ENCODE results near the gene CD63. TPM values are rescaled to one million over a fixed set of nuclear protein-coding genes. Genes with fewer than 3 reads are reported as not detected.

CD63 gene
- total and polyA plus RNA-seq, 3 experiments from 2014 or later: 200 to 375 (median 202) TPM

- H3K9me3 Mint-ChIP-seq: no peaks in the 10 kb centered on the region
- CTCF ChIA-PET: interaction anchor here (1.6 kb wide), 1 partner anchor 20 kb away, joined by 4 read pairs; no protein-coding TSS in a partner anchor
- Histone ChIP-seq H3K4me3 (ENCODE audit: low read length) (no peak overlapping the region), H3K27ac (ENCODE audit: low read depth, low read length) (no peak overlapping the region), H3K9me3 (ENCODE audit: low read length) (no peaks in the 10 kb centered on the region), H3K4me1 (ENCODE audit: insufficient read depth, low read length) (no peaks in the 10 kb centered on the region), H3K27me3 (ENCODE audit: insufficient read depth, low read length, poor library complexity, severe bottlenecking) (peaks cover 2% of the 10 kb centered on the region), H3K36me3 (ENCODE audit: insufficient read depth, low read length) (no peaks in the 10 kb centered on the region)
- H3K4me1 Mint-ChIP-seq: peaks cover 5 to 10% (median 8%) of the 10 kb centered on the region in 3 donors
- H3K27ac Mint-ChIP-seq: no peak overlapping the region
- H3K36me3 Mint-ChIP-seq: no peaks in the 10 kb centered on the region
- H3K27me3 Mint-ChIP-seq: peaks cover 22 to 48% of the 10 kb centered on the region in 2 donors
- no peak overlapping the region for H3K4me3 Mint-ChIP-seq
- DNase-seq: no peak
- POLR2A ChIA-PET: no interaction called here
These were observed 52.1 kb downstream of the CD63 start for GRCh38 chr12:55676707-55677106.

DNA sequence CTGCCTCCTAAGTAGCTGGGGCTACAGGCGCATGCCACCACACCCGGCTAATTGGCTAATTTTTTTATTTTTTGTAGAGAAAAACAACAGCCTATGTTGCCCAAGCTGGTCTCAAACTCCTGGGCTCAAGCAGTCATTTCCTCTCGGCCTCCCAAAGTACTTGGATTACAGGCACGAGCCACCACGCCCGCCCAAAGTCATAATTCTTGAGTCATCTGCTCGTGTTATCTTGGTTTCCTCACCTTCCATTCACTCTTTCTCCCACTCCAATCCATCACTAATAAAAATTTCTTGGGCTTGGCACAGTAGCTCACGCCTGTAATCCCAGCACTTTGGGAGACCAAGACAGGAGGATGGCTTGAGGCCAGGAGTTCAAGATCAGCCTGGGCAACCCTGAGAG lies 53.1 kb downstream of the CD63 start:
- ChIA-PET POLR2A (no interaction called here), CTCF (no interaction called here)
- Mint-ChIP-seq H3K9me3 (no peaks in the 10 kb centered on the region), H3K4me1 (peaks cover 0 to under 1% (median 0%) of the 10 kb centered on the region in 3 donors), H3K27ac (no peak overlapping the region), H3K4me3 (no peak overlapping the region), H3K36me3 (no peaks in the 10 kb centered on the region), H3K27me3 (peaks cover 21 to 41% of the 10 kb centered on the region in 2 donors)
- Histone ChIP-seq H3K9me3 (ENCODE audit: low read length) (no peaks in the 10 kb centered on the region), H3K27ac (ENCODE audit: low read depth, low read length) (no peak overlapping the region), H3K27me3 (ENCODE audit: insufficient read depth, low read length, poor library complexity, severe bottlenecking) (no peaks in the 10 kb centered on the region), H3K36me3 (ENCODE audit: insufficient read depth, low read length) (no peaks in the 10 kb centered on the region), H3K4me1 (ENCODE audit: insufficient read depth, low read length) (no peaks in the 10 kb centered on the region), H3K4me3 (ENCODE audit: low read length) (no peak overlapping the region)
- DNase-seq: no peak

Other genes starting within 250 kb of the CD63 start
- not detected for gene OR6C68, start 236.6 kb downstream of the CD63 start, total RNA-seq
- not detected for gene OR6C68, start 236.6 kb downstream of the CD63 start, polyA plus RNA-seq
- gene OR6C4, start 179.4 kb downstream of the CD63 start, total RNA-seq: not detected
- not detected for gene OR6C4, start 179.4 kb downstream of the CD63 start, polyA plus RNA-seq
- gene OR2AP1, start 156.5 kb downstream of the CD63 start, total RNA-seq: not detected
- gene OR2AP1, start 156.5 kb downstream of the CD63 start, polyA plus RNA-seq: not detected
- gene OR10P1, start 92.1 kb downstream of the CD63 start, total RNA-seq: not detected
- not detected for gene OR10P1, start 92.1 kb downstream of the CD63 start, polyA plus RNA-seq
- 1 to 10 TPM; 2.7 to 3.1 TPM for gene ITGA7, start 21.1 kb downstream of the CD63 start, total RNA-seq
- gene ITGA7, start 21.1 kb downstream of the CD63 start, polyA plus RNA-seq: 0.36 TPM
- 100 to 1,000 TPM in 1 of 2 experiments, 10 to 100 TPM in 1; 97.5 to 110 TPM for gene BLOC1S1, start 13.0 kb downstream of the CD63 start, total RNA-seq
- gene BLOC1S1, start 13.0 kb downstream of the CD63 start, polyA plus RNA-seq: 90.2 TPM
- gene RDH5, start 8.6 kb downstream of the CD63 start, total RNA-seq: 1 to 10 TPM; 8.1 to 8.5 TPM
- gene RDH5, start 8.6 kb downstream of the CD63 start, polyA plus RNA-seq: 0.90 TPM
- 10 to 100 TPM; 13.1 to 13.5 TPM for gene GDF11, start 14.1 kb upstream of the CD63 start, total RNA-seq
- gene GDF11, start 14.1 kb upstream of the CD63 start, polyA plus RNA-seq: 1.4 TPM
- 100 to 1,000 TPM in 1 of 2 experiments, 10 to 100 TPM in 1; 89.7 to 103 TPM for gene SARNP, start 88.7 kb upstream of the CD63 start, total RNA-seq
- 109 TPM for gene SARNP, start 88.7 kb upstream of the CD63 start, polyA plus RNA-seq
- gene ORMDL2, start 89.0 kb upstream of the CD63 start, total RNA-seq: 10 to 100 TPM; 49.0 to 49.7 TPM
- 110 TPM for gene ORMDL2, start 89.0 kb upstream of the CD63 start, polyA plus RNA-seq
- gene DNAJC14, start 100.6 kb upstream of the CD63 start, total RNA-seq: 10 to 100 TPM; 39.1 to 40.8 TPM
- gene DNAJC14, start 100.6 kb upstream of the CD63 start, polyA plus RNA-seq: 40.2 TPM
- 1 to 10 TPM in 1 of 2 experiments, under 1 TPM in 1; 0.29 to 1.0 TPM for gene MMP19, start 113.9 kb upstream of the CD63 start, total RNA-seq
- not detected for gene MMP19, start 113.9 kb upstream of the CD63 start, polyA plus RNA-seq
- 10 to 100 TPM; 35.8 to 38.4 TPM for gene PYM1, start 198.9 kb upstream of the CD63 start, total RNA-seq
- gene PYM1, start 198.9 kb upstream of the CD63 start, polyA plus RNA-seq: 80.8 TPM
- gene DGKA, start 202.2 kb upstream of the CD63 start, total RNA-seq: 100 to 1,000 TPM; 221 to 236 TPM
- 234 TPM for gene DGKA, start 202.2 kb upstream of the CD63 start, polyA plus RNA-seq
- under 1 TPM; 0.28 to 0.33 TPM for gene PMEL, start 237.0 kb upstream of the CD63 start, total RNA-seq
- not detected for gene PMEL, start 237.0 kb upstream of the CD63 start, polyA plus RNA-seq
- 100 to 1,000 TPM; 117 to 125 TPM for gene CDK2, start 237.8 kb upstream of the CD63 start, total RNA-seq
- 8.2 TPM for gene CDK2, start 237.8 kb upstream of the CD63 start, polyA plus RNA-seq
- 10 to 100 TPM; 36.6 to 38.3 TPM for gene RAB5B, start 245.1 kb upstream of the CD63 start, total RNA-seq
- gene RAB5B, start 245.1 kb upstream of the CD63 start, polyA plus RNA-seq: 68.5 TPM

All from CD8-positive, alpha-beta memory T cell (primary cell).